Neutrophil (primary cell): ENCODE data around the gene SMIM29.
A peak's percentile ranks its signal among the peaks of the same experiment; 100 is the strongest.

Experiments
- H3K27ac ChIP-seq: fragments of 200-600 bp; sonication (generic); 2 replicates; pipeline ENCODE4 v1.5.1; 2016; ENCODE audit warnings: mild to moderate bottlenecking, moderate library complexity
- H3K27me3 ChIP-seq: fragments of 200-600 bp; sonication (generic); 2 replicates; pipeline ENCODE4 v1.6.0; 2016; ENCODE audit warnings: mild to moderate bottlenecking
- H3K36me3 ChIP-seq: fragments of 200-600 bp; sonication (generic); 2 replicates; pipeline ENCODE4 v1.5.1; 2017
- H3K4me1 ChIP-seq, 2 experiments: fragments of 200-600 bp in 1 of 2; sonication (generic) in 1 of 2; 1 replicate in 1 of 2; 2 replicates in 1 of 2; pipeline versions ENCODE4 v1.5.1 to v1.6.1; 2013 to 2016; ENCODE audit warnings: low read depth in 1 of 2, low read length in 1 of 2, mild to moderate bottlenecking in 1 of 2, moderate library complexity in 1 of 2; ENCODE audit not compliant: control insufficient read depth in 1 of 2, insufficient read depth in 1 of 2
- H3K4me3 ChIP-seq, 2 experiments: fragments of 200-600 bp in 1 of 2; sonication (generic) in 1 of 2; 1 replicate in 1 of 2; 2 replicates in 1 of 2; pipeline ENCODE4 v1.5.1; 2013 to 2016; ENCODE audit warnings: low read depth in 1 of 2, low read length in 1 of 2, mild to moderate bottlenecking in 1 of 2, moderate library complexity in 1 of 2
- H3K9me3 ChIP-seq: fragments of 200-600 bp; sonication (generic); 2 replicates; pipeline ENCODE4 v1.5.1; 2016
- TF ChIP-seq, protein P1 (sequence below): fragments of 200-600 bp; sonication (generic); IDR thresholded peaks from 2 replicates; pipeline ENCODE4 v1.5.1; 2016; ENCODE audit warnings: antibody characterized with exemption

Gene SMIM29

GRCh38 chr6:34196833-34197195 lies 52.0 kb downstream of the SMIM29 start:
- Histone ChIP-seq H3K4me1 (peaks cover 9 to 11% of the 10 kb centered on the region in 2 experiments), H3K9me3 (no peaks in the 10 kb centered on the region), H3K27ac (no peak overlapping the region), H3K4me3 (peak overlapping the region; percentile 55 to 69), H3K36me3 (no peaks in the 10 kb centered on the region), H3K27me3 (peaks cover 15% of the 10 kb centered on the region)
- TF ChIP-seq, protein P1, sequence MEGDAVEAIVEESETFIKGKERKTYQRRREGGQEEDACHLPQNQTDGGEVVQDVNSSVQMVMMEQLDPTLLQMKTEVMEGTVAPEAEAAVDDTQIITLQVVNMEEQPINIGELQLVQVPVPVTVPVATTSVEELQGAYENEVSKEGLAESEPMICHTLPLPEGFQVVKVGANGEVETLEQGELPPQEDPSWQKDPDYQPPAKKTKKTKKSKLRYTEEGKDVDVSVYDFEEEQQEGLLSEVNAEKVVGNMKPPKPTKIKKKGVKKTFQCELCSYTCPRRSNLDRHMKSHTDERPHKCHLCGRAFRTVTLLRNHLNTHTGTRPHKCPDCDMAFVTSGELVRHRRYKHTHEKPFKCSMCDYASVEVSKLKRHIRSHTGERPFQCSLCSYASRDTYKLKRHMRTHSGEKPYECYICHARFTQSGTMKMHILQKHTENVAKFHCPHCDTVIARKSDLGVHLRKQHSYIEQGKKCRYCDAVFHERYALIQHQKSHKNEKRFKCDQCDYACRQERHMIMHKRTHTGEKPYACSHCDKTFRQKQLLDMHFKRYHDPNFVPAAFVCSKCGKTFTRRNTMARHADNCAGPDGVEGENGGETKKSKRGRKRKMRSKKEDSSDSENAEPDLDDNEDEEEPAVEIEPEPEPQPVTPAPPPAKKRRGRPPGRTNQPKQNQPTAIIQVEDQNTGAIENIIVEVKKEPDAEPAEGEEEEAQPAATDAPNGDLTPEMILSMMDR = no peak
